Suppressor macrophage treated with lipopolysaccharide for 1 hour (primary cell): Measurements from ENCODE around the gene POLR2J.
"Not testable (repeated sequence)": the region's sequence is repeated elsewhere in the genome, so short reads cannot be mapped to it uniquely, and the experiment has no call there.

ENCODE experiments used
- DNase-seq, 3 donors: peaks; one replicate each; pipeline ENCODE4 v3.0.0-alpha.2; 2020 to 2022

POLR2J gene

GRCh38 chr7:102494473-102495149, 15.9 kb upstream of the POLR2J start:
- not testable (repeated sequence) for DNase-seq

GRCh38 chr7:102494026-102494425, 15.3 kb upstream of the POLR2J start:
- DNase-seq, result not testable (repeated sequence)

GRCh38 chr7:102493220-102493935, 14.7 kb upstream of the POLR2J start:
- DNase-seq, result not testable (repeated sequence)

- DNase-seq, result not testable (repeated sequence)
These were observed 11.9 kb upstream of the POLR2J start for GRCh38 chr7:102490529-102491075.

GRCh38 chr7:102484317-102484716, 5.6 kb upstream of the POLR2J start:
- not testable (repeated sequence) for DNase-seq

GRCh38 chr7:102481962-102482361, 3.2 kb upstream of the POLR2J start:
- not testable (repeated sequence) for DNase-seq

GRCh38 chr7:102479982-102480637, 1.4 kb upstream of the POLR2J start:
- not testable (repeated sequence) for DNase-seq

- not testable (repeated sequence) for DNase-seq
These were observed 475 bp upstream of the POLR2J start for GRCh38 chr7:102479209-102479584.

GRCh38 chr7:102474736-102475435, 3.8 kb downstream of the POLR2J start:
- not testable (repeated sequence) for DNase-seq

- DNase-seq, result not testable (repeated sequence)
These were observed 4.6 kb downstream of the POLR2J start for GRCh38 chr7:102474116-102474515.

- no peak for DNase-seq
These were observed 5.3 kb downstream of the POLR2J start for GRCh38 chr7:102473271-102473991.

GRCh38 chr7:102472126-102473041, 6.3 kb downstream of the POLR2J start:
- DNase-seq, result no peak

GRCh38 chr7:102471791-102472125, 7.0 kb downstream of the POLR2J start:
- no peak for DNase-seq

- DNase-seq, result no peak
These were observed 8.5 kb downstream of the POLR2J start for GRCh38 chr7:102469972-102470825.

GRCh38 chr7:102469351-102469971, 9.3 kb downstream of the POLR2J start:
- DNase-seq, result no peak

- no peak for DNase-seq
These were observed 10.0 kb downstream of the POLR2J start for GRCh38 chr7:102468478-102469350.

- no peak for DNase-seq
These were observed 10.9 kb downstream of the POLR2J start for GRCh38 chr7:102467581-102468477.

- no peak for DNase-seq
These were observed 12.6 kb downstream of the POLR2J start for GRCh38 chr7:102466097-102466496.
